Gastrocnemius medialis (tissue), 4 donors: Measurements from ENCODE around the gene IKBKG.
"Not testable (repeated sequence)": the region's sequence is repeated elsewhere in the genome, so short reads cannot be mapped to it uniquely, and the experiment has no call there.

Source experiments
- CTCF ChIP-seq, 5 experiments: fragments of 450-650 bp in 3 of 5; fragments of 200-600 bp in 2 of 5; sonication (generic) in 2 of 5; IDR thresholded peaks in 4 of 5; conservative IDR thresholded peaks in 1 of 5; 1 replicate in 4 of 5; 2 replicates in 1 of 5; pipeline ENCODE4 v1.5.1; 2016 to 2019; ENCODE audit warnings: antibody characterized with exemption in 5 of 5, mild to moderate bottlenecking in 3 of 5, moderate library complexity in 3 of 5
- POLR2A ChIP-seq, 2 donors: fragments of 450-650 bp; IDR thresholded peaks; one replicate each; pipeline ENCODE4 v1.6.1; 2017; ENCODE audit warnings: antibody characterized with exemption in 2 of 2, mild to moderate bottlenecking in 2 of 2, moderate library complexity in 2 of 2

GRCh38 chrX:154584585-154585183 is 37.3 kb downstream of the IKBKG start, which contains the start of gene CTAG1A:
- not testable (repeated sequence) for TF ChIP-seq CTCF (IDR thresholded peaks at IDR 0.05 in 4 of 5, conservative IDR thresholded peaks at IDR 0.05 in 1 of 5); POLR2A (IDR thresholded peaks at IDR 0.05)
